Endothelial cell of umbilical vein (primary cell): ENCODE results near the gene MAML3. TPM values are rescaled to one million over a fixed set of nuclear protein-coding genes. Genes with fewer than 3 reads are reported as not detected.

Experiments used
- BruUV-seq: library from RNA; stranded (reverse); fragments of 400-500 nt; replicated peaks from 2 replicates; lab custom pipeline; 2021; lab: Mats Ljungman, UMichigan
- CTCF ChIA-PET: fragments of 300-600, 350-600 bp; sonication (Branson Sonifier 250); formaldehyde crosslinking; loops from one replicate; lab custom pipeline; 2021; ENCODE audit warnings: antibody characterized with exemption, inconsistent platforms; lab: Charles Lee
- POLR2A ChIA-PET: fragments of 300-600, 350-600 bp; sonication (Branson Sonifier 250); formaldehyde crosslinking; loops from one replicate; lab custom pipeline; 2021; ENCODE audit warnings: antibody characterized with exemption, inconsistent platforms; lab: Charles Lee
- DNase-seq: peaks from one replicate; pipeline ENCODE4 v3.0.0-alpha.2; 2011; ENCODE audit warnings: low read depth, low spot score
- FAIRE-seq: peaks from 2 replicates; lab custom pipeline; 2011; peaks lifted over from hg19 to GRCh38; lab: Jason Lieb, UNC
- H2AFZ ChIP-seq: 2 replicates; pipeline ENCODE4 v1.6.0; 2012; ENCODE audit warnings: low read depth, low read length, control low read depth, inconsistent platforms
- H3K27ac ChIP-seq: 2 replicates; pipeline ENCODE4 v1.5.1; 2011; ENCODE audit warnings: low read depth, mild to moderate bottlenecking, control low read depth, low read length, moderate library complexity; ENCODE audit not compliant: insufficient read depth
- H3K27me3 ChIP-seq, 2 experiments: 2 replicates each; pipeline versions ENCODE4 v1.6.0 to v1.6.1; 2011; ENCODE audit warnings: low read length in 2 of 2, mixed read lengths in 1 of 2; ENCODE audit not compliant: control insufficient read depth in 2 of 2, insufficient read depth in 2 of 2
- H3K36me3 ChIP-seq, 2 experiments: 2 replicates in 1 of 2; 3 replicates in 1 of 2; pipeline ENCODE4 v1.5.1; 2011; ENCODE audit warnings: low read length in 2 of 2, mild to moderate bottlenecking in 1 of 2, moderate library complexity in 1 of 2; ENCODE audit not compliant: control insufficient read depth in 2 of 2, insufficient read depth in 2 of 2; ENCODE audit errors: extremely low read depth in 1 of 2
- H3K4me1 ChIP-seq: 3 replicates; pipeline ENCODE4 v1.5.1; 2011; ENCODE audit warnings: mild to moderate bottlenecking, low read length; ENCODE audit not compliant: control insufficient read depth, insufficient read depth; ENCODE audit errors: extremely low read depth
- H3K4me2 ChIP-seq: 2 replicates; pipeline ENCODE4 v1.6.1; 2011; ENCODE audit warnings: low read length, control low read depth, mixed read lengths; ENCODE audit not compliant: insufficient read depth
- H3K4me3 ChIP-seq, 3 experiments: fragments of 200-600 bp in 1 of 3; sonication (generic), shearing (Covaris generic) in 1 of 3; replicated peaks in 1 of 3; 2 replicates each; pipeline ENCODE4 v1.5.1; 2011 to 2016; ENCODE audit warnings: control low read depth in 3 of 3, low read length in 3 of 3, mild to moderate bottlenecking in 2 of 3, inconsistent platforms in 1 of 3, low read depth in 1 of 3, moderate library complexity in 1 of 3; ENCODE audit not compliant: insufficient read depth in 1 of 3
- H3K79me2 ChIP-seq: 2 replicates; pipeline ENCODE4 v1.6.0; 2012; ENCODE audit warnings: low read length, inconsistent platforms; ENCODE audit not compliant: control insufficient read depth, insufficient read depth
- H3K9ac ChIP-seq: replicated peaks from 2 replicates; pipeline ENCODE3; 2011; ENCODE audit warnings: low read length, control low read depth; ENCODE audit not compliant: insufficient read depth; ENCODE audit errors: extremely low read depth
- H3K9me1 ChIP-seq: replicated peaks from 3 replicates; pipeline ENCODE4 v1.6.0; 2011; ENCODE audit warnings: mild to moderate bottlenecking, low read length; ENCODE audit not compliant: control insufficient read depth, insufficient read depth; ENCODE audit errors: extremely low read depth
- H3K9me3 ChIP-seq: replicated peaks from 2 replicates; pipeline ENCODE4 v1.5.1; 2012; ENCODE audit warnings: low read length, inconsistent platforms; ENCODE audit not compliant: control insufficient read depth, insufficient read depth
- H4K20me1 ChIP-seq: replicated peaks from 2 replicates; pipeline ENCODE3; 2011; ENCODE audit warnings: mild to moderate bottlenecking, low read length; ENCODE audit not compliant: control insufficient read depth, insufficient read depth; ENCODE audit errors: extremely low read depth
- EZH2 ChIP-seq: IDR thresholded peaks from 2 replicates; pipeline ENCODE4 v1.6.1; 2012; ENCODE audit warnings: borderline replicate concordance, low read depth, mild to moderate bottlenecking, moderate library complexity, low read length, inconsistent platforms; ENCODE audit not compliant: severe bottlenecking
- FOS ChIP-seq: IDR thresholded peaks from 2 replicates; pipeline ENCODE4 v1.6.1; 2011; ENCODE audit warnings: mild to moderate bottlenecking, low read length, moderate library complexity, borderline replicate concordance; ENCODE audit not compliant: insufficient read depth
- GATA2 ChIP-seq: IDR thresholded peaks from 2 replicates; pipeline ENCODE4 v1.7.0; 2011; ENCODE audit warnings: low read depth, mild to moderate bottlenecking, moderate library complexity, mixed read lengths, low read length; ENCODE audit not compliant: insufficient read length, insufficient read depth
- JUN ChIP-seq: IDR thresholded peaks from 2 replicates; pipeline ENCODE4 v1.6.1; 2011; ENCODE audit warnings: borderline replicate concordance, low read depth; ENCODE audit not compliant: insufficient read length, insufficient read depth
- MYC ChIP-seq: IDR thresholded peaks from one replicate; pipeline ENCODE4 v1.6.1; 2011; ENCODE audit warnings: mild to moderate bottlenecking, low read depth, low read length
- POLR2A ChIP-seq: IDR thresholded peaks from 2 replicates; pipeline ENCODE4 v1.6.1; 2012; ENCODE audit warnings: low read depth, mild to moderate bottlenecking, control low read depth, low read length
- POLR2AphosphoS5 ChIP-seq: IDR thresholded peaks from 2 replicates; pipeline ENCODE4 v1.6.1; 2012; ENCODE audit warnings: low read depth, mild to moderate bottlenecking, control low read depth, low read length, moderate library complexity; ENCODE audit not compliant: insufficient read depth
- dilution Hi-C: fragments of 300-500 bp; cut with MboI; formaldehyde crosslinking; loops from one replicate; pipeline ENCODE4 v1.15.0; 2019; ENCODE audit warnings: low sequenced_read_pairs; ENCODE audit not compliant: extremely low pct_ligation_motif_present
- intact Hi-C: fragments of 100-400 bp; cut with micrococcal nuclease; formaldehyde crosslinking; loops from one replicate; pipeline ENCODE4 v1.10.0; 2022
- polyA plus RNA-seq, 4 experiments: library from polyadenylated mRNA; depleted of rRNA in 3 of 4; stranded (reverse) in 3 of 4; unstranded in 1 of 4; fragments of >200 nt; gene quantifications; 2 replicates each; pipeline versions ENCODE4 v1.2.1 to v1.2.3, GENCODE V29; 2011 to 2012; ENCODE audit warnings: missing spikeins in 1 of 4
- total RNA-seq: library from RNA; stranded (reverse); gene quantifications from 2 replicates; pipeline ENCODE4 v1.2.3, GENCODE V29; 2021
- TF ChIP-seq, protein P1 (sequence below): IDR thresholded peaks from 2 replicates; pipeline ENCODE4 v1.6.1; 2011; ENCODE audit not compliant: insufficient read depth, insufficient read length
- TF ChIP-seq, protein P2 (sequence below), 2 donors: IDR thresholded peaks; 1 replicate in 1 of 2; 2 replicates in 1 of 2; pipeline ENCODE4 v1.5.1; 2011; ENCODE audit warnings: low read length in 2 of 2, mild to moderate bottlenecking in 2 of 2, moderate library complexity in 2 of 2, control low read depth in 1 of 2, inconsistent platforms in 1 of 2, low read depth in 1 of 2; ENCODE audit not compliant: insufficient read depth in 1 of 2; ENCODE audit errors: extremely low read depth in 1 of 2

MAML3 gene
- total and polyA plus RNA-seq, 2 donors (not counting 3 experiments of a cell fraction or from before 2014, with no cell fraction given): 14.0 to 20.3 TPM

DNA sequence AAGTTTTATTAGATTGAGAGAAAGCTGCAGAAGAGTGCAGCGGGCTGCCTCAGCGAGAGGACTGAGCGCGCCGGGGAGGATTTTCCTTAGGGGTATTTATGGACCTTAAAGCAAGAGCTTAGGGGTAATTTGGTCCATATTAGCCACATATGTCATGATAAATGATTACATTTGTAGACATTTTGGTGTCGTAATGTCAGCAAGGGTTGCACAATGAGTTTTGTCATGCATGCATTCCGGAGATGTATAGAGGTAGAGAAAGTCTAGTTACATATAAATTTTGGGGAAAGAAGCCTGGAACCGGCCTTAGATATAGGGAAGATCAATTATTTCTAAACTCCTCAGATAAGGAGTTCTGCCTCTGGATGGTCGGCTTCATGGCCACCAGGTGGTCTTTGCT, 478.3 kb downstream of the MAML3 start:
- CTCF ChIA-PET: no interaction called here
- intact Hi-C loops (no loop called here), dilution Hi-C loops (no loop called here)
- Histone ChIP-seq H3K4me2 (no peak overlapping the region), H3K79me2 (no peaks in the 10 kb centered on the region), H3K9ac (no peak overlapping the region), H3K9me3 (no peaks in the 10 kb centered on the region), H3K4me3 (no peak overlapping the region), H2AFZ (no peak overlapping the region), H3K27me3 (no peaks in the 10 kb centered on the region), H3K4me1 (no peaks in the 10 kb centered on the region), H3K9me1 (no peaks in the 10 kb centered on the region), H3K36me3 (peaks cover 2 to 5% of the 10 kb centered on the region in 2 experiments), H4K20me1 (no peaks in the 10 kb centered on the region), H3K27ac (no peak overlapping the region)
- DNase-seq (no peak), FAIRE-seq (no peak)
- POLR2A ChIA-PET: no interaction called here
- TF ChIP-seq POLR2A: no peak
- no peak for TF ChIP-seq POLR2AphosphoS5
- no peak for TF ChIP-seq MYC
- no peak for TF ChIP-seq FOS
- TF ChIP-seq, protein P1, sequence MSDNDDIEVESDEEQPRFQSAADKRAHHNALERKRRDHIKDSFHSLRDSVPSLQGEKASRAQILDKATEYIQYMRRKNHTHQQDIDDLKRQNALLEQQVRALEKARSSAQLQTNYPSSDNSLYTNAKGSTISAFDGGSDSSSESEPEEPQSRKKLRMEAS: no peak
- TF ChIP-seq, protein P2, sequence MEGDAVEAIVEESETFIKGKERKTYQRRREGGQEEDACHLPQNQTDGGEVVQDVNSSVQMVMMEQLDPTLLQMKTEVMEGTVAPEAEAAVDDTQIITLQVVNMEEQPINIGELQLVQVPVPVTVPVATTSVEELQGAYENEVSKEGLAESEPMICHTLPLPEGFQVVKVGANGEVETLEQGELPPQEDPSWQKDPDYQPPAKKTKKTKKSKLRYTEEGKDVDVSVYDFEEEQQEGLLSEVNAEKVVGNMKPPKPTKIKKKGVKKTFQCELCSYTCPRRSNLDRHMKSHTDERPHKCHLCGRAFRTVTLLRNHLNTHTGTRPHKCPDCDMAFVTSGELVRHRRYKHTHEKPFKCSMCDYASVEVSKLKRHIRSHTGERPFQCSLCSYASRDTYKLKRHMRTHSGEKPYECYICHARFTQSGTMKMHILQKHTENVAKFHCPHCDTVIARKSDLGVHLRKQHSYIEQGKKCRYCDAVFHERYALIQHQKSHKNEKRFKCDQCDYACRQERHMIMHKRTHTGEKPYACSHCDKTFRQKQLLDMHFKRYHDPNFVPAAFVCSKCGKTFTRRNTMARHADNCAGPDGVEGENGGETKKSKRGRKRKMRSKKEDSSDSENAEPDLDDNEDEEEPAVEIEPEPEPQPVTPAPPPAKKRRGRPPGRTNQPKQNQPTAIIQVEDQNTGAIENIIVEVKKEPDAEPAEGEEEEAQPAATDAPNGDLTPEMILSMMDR (IDR thresholded peaks at IDR 0.05; ENCODE audit: extremely low read depth in 1 of 2, insufficient read depth in 1 of 2, low read depth in 1 of 2, low read length in 2 of 2): no peak
- TF ChIP-seq GATA2: no peak
- no peak for TF ChIP-seq EZH2
- no peak for TF ChIP-seq JUN
- BruUV-seq: no TSS peak
